NCI-H2029 (cell line): ENCODE measurements around the gene THSD4.

Experiments used
- DNase-seq: peaks from one replicate; lab custom pipeline; 2025; lab: John Stamatoyannopoulos, UW

The THSD4 gene

GRCh38 chr15:71811036-71811736 is 695.9 kb downstream of the THSD4 start:
- no peak for DNase-seq

- no peak for DNase-seq
These were observed 696.8 kb downstream of the THSD4 start for GRCh38 chr15:71811752-71812735.

GRCh38 chr15:71812966-71813722 is 697.9 kb downstream of the THSD4 start:
- no peak for DNase-seq

GRCh38 chr15:71813723-71814470 is 698.6 kb downstream of the THSD4 start:
- no peak for DNase-seq

GRCh38 chr15:71815301-71815700 is 700.0 kb downstream of the THSD4 start:
- DNase-seq: no peak

GRCh38 chr15:71817351-71817750 is 702.1 kb downstream of the THSD4 start:
- DNase-seq: no peak

GRCh38 chr15:71820127-71820526 is 704.9 kb downstream of the THSD4 start:
- no peak for DNase-seq

GRCh38 chr15:71821547-71822129 is 706.4 kb downstream of the THSD4 start:
- no peak for DNase-seq

GRCh38 chr15:71822890-71823630 is 707.8 kb downstream of the THSD4 start:
- DNase-seq: no peak

- DNase-seq: no peak
These were observed 708.5 kb downstream of the THSD4 start for GRCh38 chr15:71823801-71824200.

- no peak for DNase-seq
These were observed 709.9 kb downstream of the THSD4 start for GRCh38 chr15:71825021-71825730.

- DNase-seq: no peak
These were observed 710.9 kb downstream of the THSD4 start for GRCh38 chr15:71826196-71826595.

- DNase-seq: no peak
These were observed 715.7 kb downstream of the THSD4 start for GRCh38 chr15:71830981-71831380.
